ENCODE measurements around the gene COL21A1.

The COL21A1 gene

DNA sequence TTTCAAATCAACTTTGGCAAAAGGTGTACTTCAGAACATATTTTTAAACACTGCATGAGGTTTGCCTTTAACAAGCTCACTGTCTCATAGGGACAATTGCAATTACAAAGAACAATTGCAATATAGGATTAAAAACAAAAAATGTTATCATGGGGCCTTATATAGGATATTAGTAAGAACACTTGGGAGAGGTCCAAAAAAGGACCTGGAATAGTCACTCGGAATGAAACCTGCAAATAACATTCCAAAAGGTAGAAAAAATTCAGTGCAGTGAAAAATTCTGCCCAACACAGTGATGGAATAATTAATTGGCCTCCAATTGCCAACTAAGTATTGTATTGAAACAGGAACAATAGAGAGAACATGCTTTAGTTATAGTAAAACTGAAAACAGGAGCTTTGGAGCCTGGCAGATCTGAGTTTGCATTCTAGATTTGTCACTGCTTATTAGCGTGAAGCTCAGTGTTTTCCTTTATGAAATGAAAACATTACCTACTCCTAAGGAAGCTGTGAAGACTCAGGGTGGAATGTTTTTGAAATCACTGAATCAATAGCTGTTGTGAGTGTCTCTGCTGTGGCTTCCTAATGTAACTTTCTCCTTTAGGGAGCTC, 199.3 kb downstream of the COL21A1 start:
- no peak overlapping the region for H3K4me3 ChIP-seq (ENCODE audit: low read depth, low read length)
- in situ Hi-C loops (cut with HindIII; ENCODE audit: low sequenced_read_pairs), result no loop called here
- peak; percentile 50 for DNase-seq (ENCODE audit: low read depth, low spot score)
- TF ChIP-seq, protein P1, sequence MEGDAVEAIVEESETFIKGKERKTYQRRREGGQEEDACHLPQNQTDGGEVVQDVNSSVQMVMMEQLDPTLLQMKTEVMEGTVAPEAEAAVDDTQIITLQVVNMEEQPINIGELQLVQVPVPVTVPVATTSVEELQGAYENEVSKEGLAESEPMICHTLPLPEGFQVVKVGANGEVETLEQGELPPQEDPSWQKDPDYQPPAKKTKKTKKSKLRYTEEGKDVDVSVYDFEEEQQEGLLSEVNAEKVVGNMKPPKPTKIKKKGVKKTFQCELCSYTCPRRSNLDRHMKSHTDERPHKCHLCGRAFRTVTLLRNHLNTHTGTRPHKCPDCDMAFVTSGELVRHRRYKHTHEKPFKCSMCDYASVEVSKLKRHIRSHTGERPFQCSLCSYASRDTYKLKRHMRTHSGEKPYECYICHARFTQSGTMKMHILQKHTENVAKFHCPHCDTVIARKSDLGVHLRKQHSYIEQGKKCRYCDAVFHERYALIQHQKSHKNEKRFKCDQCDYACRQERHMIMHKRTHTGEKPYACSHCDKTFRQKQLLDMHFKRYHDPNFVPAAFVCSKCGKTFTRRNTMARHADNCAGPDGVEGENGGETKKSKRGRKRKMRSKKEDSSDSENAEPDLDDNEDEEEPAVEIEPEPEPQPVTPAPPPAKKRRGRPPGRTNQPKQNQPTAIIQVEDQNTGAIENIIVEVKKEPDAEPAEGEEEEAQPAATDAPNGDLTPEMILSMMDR (IDR thresholded peaks at IDR 0.05; ENCODE audit: low read depth, low read length), result no peak

DNA sequence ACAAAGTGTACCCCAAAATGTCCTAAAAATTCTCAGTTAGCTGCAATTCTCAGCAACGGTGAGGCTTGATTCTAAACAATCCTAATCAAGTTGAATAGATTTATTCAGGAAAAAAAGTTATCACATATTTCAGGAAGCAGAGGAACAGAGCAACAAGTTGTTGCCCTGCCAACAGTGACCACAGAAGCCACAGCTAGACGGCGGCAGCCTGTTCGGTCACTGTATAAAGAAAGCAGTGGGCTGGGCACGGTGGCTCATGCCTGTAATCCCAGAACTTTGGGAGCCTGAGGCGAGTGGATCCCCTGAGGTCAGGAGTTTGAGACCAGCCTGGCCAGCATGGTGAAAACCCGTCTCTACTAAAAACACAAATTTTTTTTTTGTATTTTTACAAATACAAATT, 200.8 kb downstream of the COL21A1 start:
- DNase-seq (ENCODE audit: low read depth, low spot score), result peak; percentile 92
- in situ Hi-C loops (cut with HindIII; ENCODE audit: low sequenced_read_pairs), result no loop called here
- no peak overlapping the region for H3K4me3 ChIP-seq (ENCODE audit: low read depth, low read length)
- TF ChIP-seq, protein P1 (IDR thresholded peaks at IDR 0.05; ENCODE audit: low read depth, low read length), result no peak

DNA sequence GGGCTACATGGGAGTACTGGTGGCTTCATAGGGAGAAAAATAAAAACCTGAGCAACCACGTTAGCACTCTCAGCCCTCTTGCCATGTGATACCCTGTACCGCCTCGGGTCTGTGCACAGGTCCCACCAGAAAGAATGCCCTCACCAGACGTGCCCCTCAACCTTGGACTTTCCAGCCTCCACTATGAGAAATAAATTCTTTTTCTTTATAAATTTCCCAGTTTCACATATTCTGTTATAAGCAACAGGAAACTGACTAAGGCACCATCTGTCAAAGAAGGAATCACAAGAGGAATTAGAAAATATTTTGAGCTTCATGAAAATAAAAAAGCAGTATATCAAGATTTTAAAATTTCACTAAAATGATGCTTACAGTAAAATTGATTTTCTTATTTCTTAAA, 203.6 kb downstream of the COL21A1 start:
- in situ Hi-C loops (cut with HindIII; ENCODE audit: low sequenced_read_pairs), result no loop called here
- no peak for DNase-seq (ENCODE audit: low read depth, low spot score)
- TF ChIP-seq, protein P1 (IDR thresholded peaks at IDR 0.05; ENCODE audit: low read depth, low read length), result no peak
- no peak overlapping the region for H3K4me3 ChIP-seq (ENCODE audit: low read depth, low read length)

DNA sequence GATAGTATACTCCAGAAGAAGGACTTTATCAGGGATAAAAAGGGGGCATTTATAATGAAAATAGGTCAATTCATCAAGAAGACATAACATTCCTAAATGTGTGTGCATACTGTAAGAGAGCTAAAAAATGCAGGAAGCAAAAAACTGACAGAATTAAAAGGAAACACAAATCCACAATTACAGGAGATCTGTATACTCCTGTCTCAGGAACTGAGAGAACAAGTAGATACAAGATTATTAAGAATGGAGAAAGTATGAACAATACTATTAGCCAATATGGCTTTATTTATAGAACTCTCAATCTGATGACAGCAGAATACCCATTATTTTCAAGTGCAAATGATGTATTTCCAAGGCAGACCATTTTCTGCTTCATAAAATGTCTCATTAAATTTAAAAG, 204.3 kb downstream of the COL21A1 start:
- no peak for DNase-seq (ENCODE audit: low read depth, low spot score)
- in situ Hi-C loops (cut with HindIII; ENCODE audit: low sequenced_read_pairs), result no loop called here
- H3K4me3 ChIP-seq (ENCODE audit: low read depth, low read length), result no peak overlapping the region
- TF ChIP-seq, protein P1 (IDR thresholded peaks at IDR 0.05; ENCODE audit: low read depth, low read length), result no peak

DNA sequence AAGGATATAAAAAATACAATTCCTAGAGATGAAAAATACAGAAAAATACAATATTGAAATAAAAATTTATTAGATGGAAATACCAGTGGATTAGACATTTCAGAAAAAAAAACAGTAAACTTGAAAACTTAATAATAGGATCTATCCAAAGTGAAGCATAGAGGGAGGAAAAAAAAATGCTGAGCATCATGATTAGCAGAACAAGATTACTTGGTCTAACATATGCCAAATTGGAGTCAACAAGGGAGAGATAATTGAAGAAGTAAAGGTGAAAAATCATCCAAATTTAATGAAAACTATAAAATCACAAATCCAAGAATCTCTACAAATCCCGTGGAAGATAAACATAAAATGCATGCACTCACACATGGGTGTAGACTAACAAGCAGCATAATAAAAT, 205.8 kb downstream of the COL21A1 start:
- DNase-seq (ENCODE audit: low read depth, low spot score), result no peak
- TF ChIP-seq, protein P1 (IDR thresholded peaks at IDR 0.05; ENCODE audit: low read depth, low read length), result no peak
- no peak overlapping the region for H3K4me3 ChIP-seq (ENCODE audit: low read depth, low read length)
- in situ Hi-C loops (cut with HindIII; ENCODE audit: low sequenced_read_pairs), result no loop called here

DNA sequence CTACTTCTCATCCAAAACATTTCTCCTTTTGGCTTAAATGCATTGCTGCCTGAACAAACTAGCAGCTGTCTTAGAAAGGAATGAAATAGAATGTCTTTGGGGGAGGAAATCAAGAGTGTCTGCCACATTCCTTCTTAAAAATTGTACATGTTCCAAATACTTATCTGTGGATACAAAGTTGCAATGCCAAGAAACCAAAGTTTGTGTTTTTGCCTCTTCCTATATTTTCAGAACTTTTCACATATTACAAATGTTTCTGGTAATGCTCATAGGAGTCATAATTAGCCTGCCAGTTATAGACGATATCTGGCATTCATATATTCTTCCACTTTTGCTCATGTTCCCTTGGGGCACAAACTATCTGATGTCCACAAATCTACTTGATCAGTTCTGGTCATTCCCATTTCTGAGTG, 206.5 kb downstream of the COL21A1 start:
- TF ChIP-seq, protein P1 (IDR thresholded peaks at IDR 0.05; ENCODE audit: low read depth, low read length), result no peak
- peak; percentile 52 for DNase-seq (ENCODE audit: low read depth, low spot score)
- no peak overlapping the region for H3K4me3 ChIP-seq (ENCODE audit: low read depth, low read length)
- in situ Hi-C loops (cut with HindIII; ENCODE audit: low sequenced_read_pairs), result no loop called here
